Esophagus muscularis mucosa (tissue), 4 donors: ENCODE results near the gene USP31. TPM values are rescaled to one million over a fixed set of nuclear protein-coding genes. Genes with fewer than 3 reads are reported as not detected.

Experiments
- DNase-seq: peaks from one replicate; pipeline ENCODE4 v3.0.0-alpha.2; 2017; ENCODE audit errors: extremely low spot score
- H3K27ac ChIP-seq, 4 donors: fragments of 200-600 bp; sonication (generic); replicated peaks in 1 of 4; 1 replicate in 3 of 4; 2 replicates in 1 of 4; pipeline ENCODE4 v1.5.1; 2016 to 2019; ENCODE audit warnings: mild to moderate bottlenecking in 1 of 4
- H3K27me3 ChIP-seq, 4 donors: fragments of 200-600 bp; sonication (generic); one replicate each; pipeline versions ENCODE4 v1.5.1 to v1.6.0; 2016 to 2019
- H3K36me3 ChIP-seq, 4 donors: fragments of 200-600 bp; sonication (generic); one replicate each; pipeline ENCODE4 v1.5.1; 2016 to 2019
- H3K4me1 ChIP-seq, 4 donors: fragments of 200-600 bp; sonication (generic); one replicate each; pipeline ENCODE4 v1.5.1; 2016 to 2019
- H3K4me3 ChIP-seq, 4 donors: fragments of 200-600 bp; sonication (generic); 1 replicate in 2 of 4; 2 replicates in 2 of 4; pipeline ENCODE4 v1.5.1; 2016 to 2019; ENCODE audit warnings: mild to moderate bottlenecking in 4 of 4, moderate library complexity in 1 of 4
- H3K9me3 ChIP-seq, 4 donors: fragments of 200-600 bp; sonication (generic); 1 replicate in 3 of 4; 2 replicates in 1 of 4; pipeline ENCODE4 v1.5.1; 2016 to 2019
- CTCF ChIP-seq, 3 experiments: fragments of 200-600 bp in 2 of 3; fragments of 450-650 bp in 1 of 3; sonication (generic) in 2 of 3; IDR thresholded peaks; one replicate each; pipeline ENCODE4 v1.5.1; 2017 to 2019; ENCODE audit warnings: antibody characterized with exemption in 3 of 3, mild to moderate bottlenecking in 2 of 3, moderate library complexity in 1 of 3
- EP300 ChIP-seq: sonication (generic); formaldehyde crosslinking; IDR thresholded peaks from one replicate; pipeline ENCODE4 v1.6.1; 2017; ENCODE audit warnings: antibody characterized with exemption
- POLR2A ChIP-seq: fragments of 450-650 bp; IDR thresholded peaks from one replicate; pipeline ENCODE4 v1.6.1; 2017; ENCODE audit warnings: antibody characterized with exemption, moderate library complexity, mild to moderate bottlenecking, low read depth
- POLR2AphosphoS5 ChIP-seq, 2 donors: sonication (generic); formaldehyde crosslinking; IDR thresholded peaks; one replicate each; pipeline ENCODE4 v1.6.1; 2017; ENCODE audit warnings: antibody characterized with exemption in 2 of 2
- WGBS: methylation state at CpG from one replicate; pipeline ENCODE4 v1.1.5; 2018; 5-methylcytosine and 5-hydroxymethylcytosine counted together
- intact Hi-C: fragments of 100-400 bp; cut with DNase I; formaldehyde crosslinking; loops from one replicate; pipeline ENCODE4 v1.15.1; 2023
- total RNA-seq, 4 donors: library from RNA; depleted of rRNA; stranded (reverse); fragments of >200 nt; gene quantifications; one replicate each; pipeline versions ENCODE4 v1.1.0 to v1.2.1, GENCODE V29; 2016

Gene USP31
- total RNA-seq, 4 donors from 2014 or later, result 18.9 to 29.1 (median 23.3) TPM

- H3K9me3 ChIP-seq, result no peaks in the 10 kb centered on the region
Observed at GRCh38 chr16:23061669-23062068, 87.6 kb downstream of the USP31 start.

GRCh38 chr16:23060458-23061320, 88.6 kb downstream of the USP31 start:
- H3K9me3 ChIP-seq, result no peaks in the 10 kb centered on the region
- H3K27ac ChIP-seq, result no peak overlapping the region
- peaks cover 0 to 23% (median 15%) of the 10 kb centered on the region in 4 donors for H3K4me1 ChIP-seq
- intact Hi-C loops, result loop anchor here (5.0 to 10.0 kb wide), 2 partner anchors 163 to 374 kb away; no protein-coding TSS in a partner anchor
- WGBS, result 35% methylated on average over 9 of the region's 9 CpGs
- no peak overlapping the region for H3K4me3 ChIP-seq
- DNase-seq, result peak; percentile 93
- TF ChIP-seq CTCF (IDR thresholded peaks at IDR 0.05), result peak; percentile 78 to 82 (median 80)
- TF ChIP-seq POLR2AphosphoS5 (IDR thresholded peaks at IDR 0.05), result no peak
- TF ChIP-seq EP300, result no peak
- no peak for TF ChIP-seq POLR2A
- no peaks in the 10 kb centered on the region for H3K36me3 ChIP-seq
- H3K27me3 ChIP-seq, result no peaks in the 10 kb centered on the region

More at GRCh38 chr16:23061669-23062068, 87.6 kb downstream of the USP31 start:
- Histone ChIP-seq H3K27me3 (no peaks in the 10 kb centered on the region), H3K4me3 (no peak overlapping the region), H3K4me1 (peaks cover 0 to 26% (median 23%) of the 10 kb centered on the region in 4 donors), H3K27ac (no peak overlapping the region), H3K36me3 (peaks cover 0 to 1% (median 0%) of the 10 kb centered on the region in 4 donors)
- no peak for TF ChIP-seq EP300
- no peak for TF ChIP-seq POLR2AphosphoS5 (IDR thresholded peaks at IDR 0.05)
- no peak for TF ChIP-seq POLR2A
- no peak for TF ChIP-seq CTCF (IDR thresholded peaks at IDR 0.05)
- intact Hi-C loops, result loop anchor here (5.0 to 10.0 kb wide), 2 partner anchors 164 to 373 kb away; no protein-coding TSS in a partner anchor
- peak; percentile 53 for DNase-seq
- WGBS, result 35% methylated on average over 7 of the region's 7 CpGs

- 52% methylated on average over 5 of the region's 5 CpGs for WGBS
- DNase-seq, result peak; percentile 72
- H3K4me1 ChIP-seq, result peaks cover 0 to 23% (median 15%) of the 10 kb centered on the region in 4 donors
- intact Hi-C loops, result no loop called here
- no peak for TF ChIP-seq POLR2AphosphoS5 (IDR thresholded peaks at IDR 0.05)
- TF ChIP-seq CTCF (IDR thresholded peaks at IDR 0.05), result no peak
- no peak for TF ChIP-seq EP300
- no peaks in the 10 kb centered on the region for H3K27me3 ChIP-seq
- no peak overlapping the region for H3K4me3 ChIP-seq
- H3K36me3 ChIP-seq, result no peaks in the 10 kb centered on the region
- no peaks in the 10 kb centered on the region for H3K9me3 ChIP-seq
- no peak overlapping the region for H3K27ac ChIP-seq
Observed at GRCh38 chr16:23059433-23059832, 89.8 kb downstream of the USP31 start.

- intact Hi-C loops, result no loop called here
- Histone ChIP-seq H3K4me3 (no peak overlapping the region), H3K4me1 (peaks cover 0 to 23% (median 15%) of the 10 kb centered on the region in 4 donors), H3K27me3 (no peaks in the 10 kb centered on the region), H3K27ac (no peak overlapping the region), H3K9me3 (no peaks in the 10 kb centered on the region), H3K36me3 (no peaks in the 10 kb centered on the region)
- WGBS, result 46% methylated on average over 4 of the region's 4 CpGs
- DNase-seq, result peak; percentile 62
- no peak for TF ChIP-seq POLR2AphosphoS5 (IDR thresholded peaks at IDR 0.05)
- TF ChIP-seq POLR2A, result no peak
- no peak for TF ChIP-seq EP300
- no peak for TF ChIP-seq CTCF (IDR thresholded peaks at IDR 0.05)
Observed at GRCh38 chr16:23058576-23058975, 90.7 kb downstream of the USP31 start.
